KMS-11 (cell line): Measurements from ENCODE around the gene MGST2.

Experiments used
- H2AFZ ChIP-seq: fragments of 200-600 bp; sonication (generic); 2 replicates; pipeline ENCODE4 v1.6.1; 2016; ENCODE audit warnings: antibody characterized with exemption, mixed run types, low read depth
- H3K27ac ChIP-seq: fragments of 200-600 bp; sonication (generic); 2 replicates; pipeline ENCODE4 v1.6.1; 2016; ENCODE audit warnings: mild to moderate bottlenecking, mixed run types
- H3K27me3 ChIP-seq: fragments of 200-600 bp; sonication (generic); 2 replicates; pipeline ENCODE4 v1.6.1; 2017; ENCODE audit warnings: mild to moderate bottlenecking, low read depth, mixed run types, moderate library complexity; ENCODE audit not compliant: insufficient read depth
- H3K36me3 ChIP-seq: fragments of 200-600 bp; sonication (generic); 2 replicates; pipeline ENCODE4 v1.6.1; 2017; ENCODE audit warnings: mild to moderate bottlenecking, mixed run types; ENCODE audit not compliant: insufficient read depth
- H3K4me1 ChIP-seq: fragments of 200-600 bp; sonication (generic); 2 replicates; pipeline ENCODE4 v1.6.1; 2016; ENCODE audit warnings: mild to moderate bottlenecking, low read depth, mixed run types; ENCODE audit not compliant: poor library complexity, severe bottlenecking
- H3K4me2 ChIP-seq: fragments of 200-600 bp; sonication (generic); 2 replicates; pipeline ENCODE4 v1.7.0; 2016; ENCODE audit warnings: mild to moderate bottlenecking, mixed run types
- H3K4me3 ChIP-seq: fragments of 200-600 bp; sonication (generic); IDR thresholded peaks from 2 replicates; pipeline ENCODE4 v1.6.1; 2017; ENCODE audit warnings: low read depth, low read length, mixed read lengths; ENCODE audit not compliant: insufficient read depth
- H3K79me2 ChIP-seq: fragments of 200-600 bp; sonication (generic); 2 replicates; pipeline ENCODE4 v1.6.1; 2016; ENCODE audit warnings: low read depth, mixed run types; ENCODE audit not compliant: insufficient read depth
- H3K9ac ChIP-seq: fragments of 200-600 bp; sonication (generic); 2 replicates; pipeline ENCODE4 v1.6.1; 2016; ENCODE audit warnings: mild to moderate bottlenecking, mixed run types
- H4K20me1 ChIP-seq: fragments of 200-600 bp; sonication (generic); 2 replicates; pipeline ENCODE4 v1.6.1; 2016; ENCODE audit warnings: mild to moderate bottlenecking, mixed run types; ENCODE audit not compliant: insufficient read depth
- CTCF ChIP-seq: fragments of 200-600 bp; sonication (generic); conservative IDR thresholded peaks from 2 replicates; pipeline ENCODE4 v1.6.1; 2017; ENCODE audit warnings: low read depth, mild to moderate bottlenecking, antibody characterized with exemption, low read length, moderate library complexity, mixed read lengths

The MGST2 gene

GRCh38 chr4:139676913-139677585, 11.4 kb downstream of the MGST2 start:
- Histone ChIP-seq H3K4me3 (no peak overlapping the region), H3K79me2 (no peaks in the 10 kb centered on the region), H4K20me1 (no peaks in the 10 kb centered on the region), H3K4me1 (no peaks in the 10 kb centered on the region), H3K9ac (no peak overlapping the region), H3K4me2 (no peak overlapping the region), H3K36me3 (no peaks in the 10 kb centered on the region), H3K27me3 (no peaks in the 10 kb centered on the region), H2AFZ (no peak overlapping the region), H3K27ac (no peak overlapping the region)
- no peak for TF ChIP-seq CTCF

GRCh38 chr4:139682309-139682708, 16.7 kb downstream of the MGST2 start:
- Histone ChIP-seq H3K4me1 (no peaks in the 10 kb centered on the region), H3K4me3 (no peak overlapping the region), H3K79me2 (no peaks in the 10 kb centered on the region), H2AFZ (no peak overlapping the region), H3K4me2 (no peak overlapping the region), H3K27ac (no peak overlapping the region), H3K27me3 (no peaks in the 10 kb centered on the region), H3K9ac (no peak overlapping the region), H3K36me3 (no peaks in the 10 kb centered on the region), H4K20me1 (no peaks in the 10 kb centered on the region)
- no peak for TF ChIP-seq CTCF

- Histone ChIP-seq H3K9ac (no peak overlapping the region), H2AFZ (no peak overlapping the region), H3K27me3 (no peaks in the 10 kb centered on the region), H3K79me2 (no peaks in the 10 kb centered on the region), H3K27ac (no peak overlapping the region), H4K20me1 (no peaks in the 10 kb centered on the region), H3K4me1 (no peaks in the 10 kb centered on the region), H3K4me2 (no peak overlapping the region), H3K36me3 (no peaks in the 10 kb centered on the region), H3K4me3 (no peak overlapping the region)
- no peak for TF ChIP-seq CTCF
Measured at GRCh38 chr4:139682741-139683151, 17.1 kb downstream of the MGST2 start.

GRCh38 chr4:139684351-139684750, 18.7 kb downstream of the MGST2 start:
- Histone ChIP-seq H3K4me2 (no peak overlapping the region), H4K20me1 (no peaks in the 10 kb centered on the region), H3K79me2 (no peaks in the 10 kb centered on the region), H3K27me3 (no peaks in the 10 kb centered on the region), H3K36me3 (no peaks in the 10 kb centered on the region), H2AFZ (no peak overlapping the region), H3K27ac (no peak overlapping the region), H3K4me3 (no peak overlapping the region), H3K9ac (no peak overlapping the region), H3K4me1 (no peaks in the 10 kb centered on the region)
- no peak for TF ChIP-seq CTCF
